ENCODE data around the gene THSD7B.

The THSD7B gene

GRCh38 chr2:136917411-136917881 lies 152.1 kb downstream of the THSD7B start:
- Histone ChIP-seq H3K36me3 (ENCODE audit: control insufficient read depth, insufficient read depth, low read length) (no peaks in the 10 kb centered on the region), H3K4me2 (ENCODE audit: low read length) (no peak overlapping the region), H3K4me1 (no peaks in the 10 kb centered on the region), H3K27me3 (ENCODE audit: control insufficient read depth, insufficient read depth, low read length) (no peaks in the 10 kb centered on the region), H3K27ac (no peak overlapping the region), H3K9ac (no peak overlapping the region), H3K4me3 (ENCODE audit: low read depth, low read length) (no peak overlapping the region), H2AFZ (no peak overlapping the region), H3K79me2 (no peaks in the 10 kb centered on the region), H3K9me3 (ENCODE audit: control insufficient read depth, low read length) (no peaks in the 10 kb centered on the region)
- no peak for TF ChIP-seq CTCF (IDR thresholded peaks at IDR 0.05)

- Histone ChIP-seq H3K4me3 (ENCODE audit: low read depth, low read length) (no peak overlapping the region), H3K4me2 (ENCODE audit: low read length) (no peak overlapping the region), H3K27ac (no peak overlapping the region), H3K36me3 (ENCODE audit: control insufficient read depth, insufficient read depth, low read length) (no peaks in the 10 kb centered on the region), H2AFZ (no peak overlapping the region), H3K4me1 (no peaks in the 10 kb centered on the region), H3K79me2 (no peaks in the 10 kb centered on the region), H3K27me3 (ENCODE audit: control insufficient read depth, insufficient read depth, low read length) (no peaks in the 10 kb centered on the region), H3K9ac (no peak overlapping the region), H3K9me3 (ENCODE audit: control insufficient read depth, low read length) (no peaks in the 10 kb centered on the region)
- TF ChIP-seq CTCF (IDR thresholded peaks at IDR 0.05) = no peak
Observed at GRCh38 chr2:136919682-136920081, 154.3 kb downstream of the THSD7B start.

- TF ChIP-seq CTCF (IDR thresholded peaks at IDR 0.05) = no peak
- no peaks in the 10 kb centered on the region for H3K36me3 ChIP-seq (ENCODE audit: control insufficient read depth, insufficient read depth, low read length)
- H3K9ac ChIP-seq = no peak overlapping the region
- H3K9me3 ChIP-seq (ENCODE audit: control insufficient read depth, low read length) = no peaks in the 10 kb centered on the region
- no peak overlapping the region for H3K4me3 ChIP-seq (ENCODE audit: low read depth, low read length)
- H3K27me3 ChIP-seq (ENCODE audit: control insufficient read depth, insufficient read depth, low read length) = no peaks in the 10 kb centered on the region
- no peaks in the 10 kb centered on the region for H3K4me1 ChIP-seq
- no peaks in the 10 kb centered on the region for H3K79me2 ChIP-seq
- no peak overlapping the region for H3K4me2 ChIP-seq (ENCODE audit: low read length)
- H2AFZ ChIP-seq = no peak overlapping the region
- H3K27ac ChIP-seq = no peak overlapping the region
Observed at GRCh38 chr2:136920652-136921333, 155.4 kb downstream of the THSD7B start.

- no peak overlapping the region for H2AFZ ChIP-seq
Observed at GRCh38 chr2:136927156-136927555, 161.8 kb downstream of the THSD7B start.

More at GRCh38 chr2:136927156-136927555, 161.8 kb downstream of the THSD7B start:
- H3K27me3 ChIP-seq (ENCODE audit: control insufficient read depth, insufficient read depth, low read length) = no peaks in the 10 kb centered on the region
- H3K36me3 ChIP-seq (ENCODE audit: control insufficient read depth, insufficient read depth, low read length) = no peaks in the 10 kb centered on the region
- no peak overlapping the region for H3K4me2 ChIP-seq (ENCODE audit: low read length)
- H3K9me3 ChIP-seq (ENCODE audit: control insufficient read depth, low read length) = no peaks in the 10 kb centered on the region
- TF ChIP-seq CTCF (IDR thresholded peaks at IDR 0.05) = no peak
- no peak overlapping the region for H3K27ac ChIP-seq
- H3K79me2 ChIP-seq = no peaks in the 10 kb centered on the region
- no peak overlapping the region for H3K9ac ChIP-seq
- H3K4me1 ChIP-seq = no peaks in the 10 kb centered on the region
- no peak overlapping the region for H3K4me3 ChIP-seq (ENCODE audit: low read depth, low read length)
